GM13976 (cell line): Measurements from ENCODE around the gene MGAT4B.

ENCODE experiments used
- DNase-seq: peaks from one replicate; pipeline ENCODE4 v3.0.0; 2012; ENCODE audit warnings: low spot score
- in situ Hi-C: fragments of 300-500 bp; cut with MboI; formaldehyde crosslinking; loops from one replicate; pipeline ENCODE4 v1.12.0; 2022; ENCODE audit warnings: low sequenced_read_pairs, mixed read lengths, inconsistent platforms; ENCODE audit not compliant: unreplicated experiment
- TF ChIP-seq, protein P1 (sequence below): IDR thresholded peaks from 2 replicates; pipeline ENCODE4 v1.5.1; 2012; ENCODE audit warnings: borderline replicate concordance, mild to moderate bottlenecking; ENCODE audit not compliant: insufficient read depth; ENCODE audit errors: extremely low read depth, missing control alignments, control extremely low read depth

Gene MGAT4B

DNA sequence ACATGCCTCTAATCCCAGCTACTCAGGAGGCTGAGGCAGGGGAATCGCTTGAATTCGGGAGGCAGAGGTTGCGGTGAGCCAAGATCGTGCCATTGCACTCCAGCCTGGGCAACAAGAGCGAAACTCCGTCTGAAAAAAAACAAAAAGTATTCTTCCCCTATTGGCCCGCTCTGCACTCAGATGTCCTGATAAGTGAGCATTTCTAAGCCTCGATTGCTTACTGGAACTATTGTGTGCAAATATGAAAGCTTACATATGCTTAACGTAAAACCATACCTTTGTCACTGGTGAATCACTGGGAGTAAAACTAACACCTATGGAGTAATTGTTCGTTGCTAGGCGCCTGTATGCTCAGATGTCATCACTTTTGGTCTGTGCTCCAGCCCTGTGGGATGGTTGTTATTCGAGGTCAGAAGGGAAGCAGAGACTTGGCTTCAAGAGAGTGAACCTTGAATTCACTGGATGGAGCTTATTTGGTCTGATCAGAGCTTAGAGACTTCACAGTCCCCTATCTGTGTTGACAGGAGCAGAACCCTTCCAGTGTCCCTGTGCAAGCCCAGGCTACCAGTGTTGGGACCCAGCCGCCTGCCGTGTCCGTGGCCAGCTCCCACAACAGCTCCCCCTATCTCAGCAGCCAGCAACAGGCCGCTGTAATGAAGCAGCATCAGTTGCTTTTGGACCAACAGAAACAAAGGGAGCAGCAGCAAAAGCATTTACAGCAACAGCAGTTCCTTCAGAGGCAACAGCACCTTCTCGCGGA lies 38.2 kb downstream of the MGAT4B start:
- no peak for DNase-seq
- TF ChIP-seq, protein P1, sequence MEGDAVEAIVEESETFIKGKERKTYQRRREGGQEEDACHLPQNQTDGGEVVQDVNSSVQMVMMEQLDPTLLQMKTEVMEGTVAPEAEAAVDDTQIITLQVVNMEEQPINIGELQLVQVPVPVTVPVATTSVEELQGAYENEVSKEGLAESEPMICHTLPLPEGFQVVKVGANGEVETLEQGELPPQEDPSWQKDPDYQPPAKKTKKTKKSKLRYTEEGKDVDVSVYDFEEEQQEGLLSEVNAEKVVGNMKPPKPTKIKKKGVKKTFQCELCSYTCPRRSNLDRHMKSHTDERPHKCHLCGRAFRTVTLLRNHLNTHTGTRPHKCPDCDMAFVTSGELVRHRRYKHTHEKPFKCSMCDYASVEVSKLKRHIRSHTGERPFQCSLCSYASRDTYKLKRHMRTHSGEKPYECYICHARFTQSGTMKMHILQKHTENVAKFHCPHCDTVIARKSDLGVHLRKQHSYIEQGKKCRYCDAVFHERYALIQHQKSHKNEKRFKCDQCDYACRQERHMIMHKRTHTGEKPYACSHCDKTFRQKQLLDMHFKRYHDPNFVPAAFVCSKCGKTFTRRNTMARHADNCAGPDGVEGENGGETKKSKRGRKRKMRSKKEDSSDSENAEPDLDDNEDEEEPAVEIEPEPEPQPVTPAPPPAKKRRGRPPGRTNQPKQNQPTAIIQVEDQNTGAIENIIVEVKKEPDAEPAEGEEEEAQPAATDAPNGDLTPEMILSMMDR, result no peak
- in situ Hi-C loops, result no loop called here

DNA sequence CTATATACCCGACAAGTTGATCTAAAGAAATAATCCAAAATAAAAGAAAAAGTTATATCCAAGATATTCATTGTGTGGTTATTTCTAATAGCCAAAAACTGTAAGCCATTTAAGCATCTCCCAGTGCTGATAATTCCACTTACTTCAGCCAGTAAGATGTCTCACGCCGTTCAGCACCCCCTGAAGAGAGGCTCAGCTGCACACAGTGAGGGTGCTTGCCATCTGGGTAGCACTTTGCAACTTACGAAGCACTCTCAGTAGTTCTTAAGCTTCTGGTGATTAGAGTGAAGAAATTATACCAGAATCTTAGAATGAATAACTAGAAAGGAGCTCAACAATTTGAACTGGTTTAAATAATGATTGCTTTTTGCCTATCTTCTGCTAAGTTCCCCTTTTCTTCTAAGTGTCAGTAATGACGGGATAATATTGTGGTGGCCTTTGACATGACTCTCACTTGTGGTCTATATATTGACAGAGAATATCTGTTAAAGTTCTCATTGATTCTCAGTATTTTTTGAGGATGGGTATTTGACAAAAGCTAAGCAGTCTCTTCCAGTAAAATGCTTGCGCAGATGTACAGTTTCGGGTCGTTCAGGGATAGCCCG lies 39.1 kb downstream of the MGAT4B start:
- TF ChIP-seq, protein P1, result no peak
- in situ Hi-C loops, result no loop called here
- no peak for DNase-seq

DNA sequence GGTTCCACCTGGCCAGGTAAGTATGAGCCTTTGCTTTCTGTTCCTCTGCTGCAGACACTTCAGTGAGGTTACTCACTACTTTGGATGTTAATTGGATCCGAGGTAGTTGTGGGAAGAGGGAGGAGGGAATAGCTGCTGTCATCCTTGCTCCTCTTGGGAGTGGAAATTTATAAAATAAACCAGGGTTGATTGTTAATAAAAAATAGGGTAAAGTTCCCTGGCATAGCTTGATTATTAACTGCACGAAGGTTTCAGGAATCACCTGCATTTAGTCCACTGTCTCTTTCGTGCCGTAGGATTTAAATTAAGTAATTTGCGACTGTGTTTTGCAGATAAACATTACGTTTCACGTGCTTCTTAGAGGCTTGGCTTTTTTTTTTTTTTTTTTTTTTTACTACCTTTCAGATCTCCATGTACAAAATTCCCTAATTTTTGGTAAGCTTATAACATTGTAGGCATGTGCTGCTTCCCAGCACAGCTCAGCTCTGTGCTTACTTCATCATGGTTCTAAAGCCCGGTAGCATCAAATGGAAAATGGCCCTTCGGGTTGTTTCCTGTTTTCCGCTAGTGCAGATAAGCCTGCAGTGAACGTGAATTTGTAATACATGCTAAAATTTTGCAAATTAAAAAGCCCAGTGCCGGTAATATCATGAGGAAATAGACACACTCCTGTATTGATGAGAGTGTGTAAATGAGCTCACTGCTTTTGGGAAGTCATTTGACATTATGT lies 39.8 kb downstream of the MGAT4B start:
- TF ChIP-seq, protein P1, result no peak
- in situ Hi-C loops, result no loop called here
- DNase-seq, result no peak

GRCh38 chr5:179766021-179766725 lies 40.5 kb downstream of the MGAT4B start:
- DNase-seq, result no peak
- in situ Hi-C loops, result no loop called here
- TF ChIP-seq, protein P1, result no peak

GRCh38 chr5:179765400-179765799 lies 41.3 kb downstream of the MGAT4B start:
- no peak for DNase-seq
- in situ Hi-C loops, result no loop called here
- TF ChIP-seq, protein P1, result no peak

DNA sequence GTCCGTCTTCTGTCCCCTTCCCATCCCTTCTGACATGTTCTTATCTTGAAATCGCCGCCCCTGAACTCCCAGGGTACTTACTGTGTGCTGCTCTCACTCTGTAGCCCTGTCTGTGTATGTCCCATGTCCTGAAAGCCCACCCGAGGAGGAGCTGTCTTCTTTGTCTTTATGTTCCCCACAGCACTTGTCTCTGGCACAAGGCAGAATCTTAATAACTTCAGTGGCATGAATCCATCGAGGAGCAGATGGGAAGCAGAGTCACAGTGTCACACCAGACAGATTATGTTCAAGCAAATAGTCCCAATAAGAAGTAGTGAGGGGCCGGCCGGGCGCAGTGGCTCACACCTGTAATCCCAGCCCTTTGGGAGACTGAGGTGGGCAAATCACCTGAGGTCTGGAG lies 42.6 kb downstream of the MGAT4B start:
- DNase-seq, result no peak
- TF ChIP-seq, protein P1, result no peak
- in situ Hi-C loops, result no loop called here
